HepG2 (cell line): ENCODE measurements around the gene PREP. TPM values are rescaled to one million over a fixed set of nuclear protein-coding genes. Genes with fewer than 3 reads are reported as not detected.

Experiments used
- AGO2 ChIP-seq: fragments of 200-400 bp; formaldehyde crosslinking; optimal IDR thresholded peaks from 2 replicates; pipeline ENCODE3; 2017; ENCODE audit warnings: mild to moderate bottlenecking, low read depth, low read length, moderate library complexity
- ATAD3A ChIP-seq: sonication (generic); formaldehyde crosslinking; IDR thresholded peaks from 2 replicates; pipeline ENCODE4 v1.4.0; 2020; ENCODE audit warnings: missing genetic modification reagents
- HNRNPUL1 ChIP-seq: fragments of 200-400 bp; formaldehyde crosslinking; IDR thresholded peaks from 2 replicates; pipeline ENCODE4 v1.6.1; 2017; ENCODE audit warnings: low read depth, mild to moderate bottlenecking, low read length, moderate library complexity
- IRF2 ChIP-seq: IDR thresholded peaks from 2 replicates; pipeline ENCODE4 v1.6.1; 2018; ENCODE audit warnings: missing genetic modification reagents, missing compliant biosample characterization
- JARID2 ChIP-seq: sonication (generic); formaldehyde crosslinking; IDR thresholded peaks from 2 replicates; pipeline ENCODE4 v1.8.1; 2023; ENCODE audit warnings: missing genetic modification reagents, inconsistent platforms; ENCODE audit not compliant: insufficient replicate concordance
- JUNB ChIP-seq: sonication (generic); formaldehyde crosslinking; IDR thresholded peaks from 2 replicates; pipeline ENCODE4 v1.8.0; 2022; ENCODE audit warnings: missing genetic modification reagents, mild to moderate bottlenecking, borderline replicate concordance
- KAT7 ChIP-seq: IDR thresholded peaks from 2 replicates; pipeline ENCODE4 v1.6.1; 2018; ENCODE audit warnings: borderline replicate concordance, missing compliant biosample characterization
- MEF2D ChIP-seq: sonication (generic); formaldehyde crosslinking; IDR thresholded peaks from 2 replicates; pipeline ENCODE4 v1.5.1; 2020; ENCODE audit warnings: mild to moderate bottlenecking, missing genetic modification reagents
- MEIS2 ChIP-seq: sonication (generic); formaldehyde crosslinking; IDR thresholded peaks from 2 replicates; pipeline ENCODE4 v1.9.0; 2021; ENCODE audit warnings: mild to moderate bottlenecking, missing genetic modification reagents
- NONO ChIP-seq, 2 experiments: fragments of 450-650 bp in 1 of 2; sonication (generic) in 1 of 2; formaldehyde crosslinking in 1 of 2; IDR thresholded peaks in 1 of 2; conservative IDR thresholded peaks in 1 of 2; 2 replicates each; pipeline versions ENCODE4 v1.6.1 to v1.8.0; 2017 to 2022; ENCODE audit warnings: mild to moderate bottlenecking in 1 of 2, missing genetic modification reagents in 1 of 2, moderate library complexity in 1 of 2
- RFX5 ChIP-seq: IDR thresholded peaks from 2 replicates; pipeline ENCODE4 v1.6.1; 2011; ENCODE audit warnings: low read depth, low read length, improper control_type of control experiment
- SOX13 ChIP-seq, 3 experiments: fragments of 450-650 bp in 1 of 3; sonication (generic) in 1 of 3; formaldehyde crosslinking in 1 of 3; IDR thresholded peaks in 2 of 3; conservative IDR thresholded peaks in 1 of 3; 2 replicates each; pipeline versions ENCODE4 v1.5.0 to v1.6.1; 2016 to 2020; ENCODE audit warnings: antibody characterized with exemption in 1 of 3, mild to moderate bottlenecking in 1 of 3, missing compliant biosample characterization in 1 of 3, missing genetic modification reagents in 1 of 3, moderate library complexity in 1 of 3
- TEF ChIP-seq: sonication (generic); formaldehyde crosslinking; IDR thresholded peaks from 2 replicates; pipeline ENCODE4 v1.5.0; 2020; ENCODE audit warnings: missing genetic modification reagents
- TSC22D2 ChIP-seq: sonication (generic); formaldehyde crosslinking; IDR thresholded peaks from 2 replicates; pipeline ENCODE4 v1.5.1; 2020; ENCODE audit warnings: missing genetic modification reagents, mild to moderate bottlenecking, borderline replicate concordance
- ZBTB8A ChIP-seq: sonication (generic); formaldehyde crosslinking; IDR thresholded peaks from 2 replicates; pipeline ENCODE4 v1.4.0; 2020; ENCODE audit warnings: mild to moderate bottlenecking, low read depth, missing genetic modification reagents, borderline replicate concordance
- ZNF180 ChIP-seq: sonication (generic); formaldehyde crosslinking; IDR thresholded peaks from 2 replicates; pipeline ENCODE4 v1.4.0; 2020; ENCODE audit warnings: low read depth, missing genetic modification reagents, borderline replicate concordance
- ZNF292 ChIP-seq: sonication (generic); formaldehyde crosslinking; IDR thresholded peaks from 2 replicates; pipeline ENCODE4 v1.8.1; 2022; ENCODE audit warnings: mild to moderate bottlenecking, low read depth, missing genetic modification reagents, borderline replicate concordance
- polyA plus RNA-seq, 8 experiments: library from polyadenylated mRNA; depleted of rRNA in 3 of 8; stranded (reverse) in 7 of 8; unstranded in 1 of 8; fragments of >200 nt; fragmentation: Illumina TruSeq in 4 of 8; extraction: Trizol in 4 of 8; gene quantifications; 2 replicates each; pipeline versions ENCODE4 v1.2.1 to v1.2.3, GENCODE V29; 2011 to 2016; ENCODE audit warnings: low read depth in 4 of 8, missing spikeins in 1 of 8, mixed read lengths in 1 of 8; ENCODE audit not compliant: insufficient read depth in 1 of 8
- total RNA-seq, 5 experiments: library from RNA; depleted of rRNA; stranded (reverse); fragments of >200 nt; fragmentation: Illumina TruSeq; extraction: Trizol; gene quantifications; 2 replicates each; pipeline ENCODE4 v1.2.3, GENCODE V29; 2016; ENCODE audit warnings: low read depth in 1 of 5
- TF ChIP-seq, protein P1 (sequence below): sonication (generic); formaldehyde crosslinking; IDR thresholded peaks from 2 replicates; pipeline ENCODE4 v1.8.0; 2022; ENCODE audit warnings: missing genetic modification reagents, mild to moderate bottlenecking, moderate library complexity, borderline replicate concordance
- TF ChIP-seq, protein P2 (sequence below): IDR thresholded peaks from 2 replicates; pipeline ENCODE4 v1.6.1; 2012; ENCODE audit warnings: low read depth, low read length, improper control_type of control experiment
- TF ChIP-seq, protein P3 (sequence below): IDR thresholded peaks from 2 replicates; pipeline ENCODE4 v1.6.1; 2016
- TF ChIP-seq, protein P4 (sequence below): sonication (generic); formaldehyde crosslinking; IDR thresholded peaks from 2 replicates; pipeline ENCODE4 v1.4.0; 2020; ENCODE audit warnings: missing genetic modification reagents

The PREP gene
- total and polyA plus RNA-seq, 2 of the 13 experiments (the other 11 are each of a cell fraction or from before 2014, with no cell fraction given): 12.6 to 15.9 TPM

- TF ChIP-seq, protein P1, sequence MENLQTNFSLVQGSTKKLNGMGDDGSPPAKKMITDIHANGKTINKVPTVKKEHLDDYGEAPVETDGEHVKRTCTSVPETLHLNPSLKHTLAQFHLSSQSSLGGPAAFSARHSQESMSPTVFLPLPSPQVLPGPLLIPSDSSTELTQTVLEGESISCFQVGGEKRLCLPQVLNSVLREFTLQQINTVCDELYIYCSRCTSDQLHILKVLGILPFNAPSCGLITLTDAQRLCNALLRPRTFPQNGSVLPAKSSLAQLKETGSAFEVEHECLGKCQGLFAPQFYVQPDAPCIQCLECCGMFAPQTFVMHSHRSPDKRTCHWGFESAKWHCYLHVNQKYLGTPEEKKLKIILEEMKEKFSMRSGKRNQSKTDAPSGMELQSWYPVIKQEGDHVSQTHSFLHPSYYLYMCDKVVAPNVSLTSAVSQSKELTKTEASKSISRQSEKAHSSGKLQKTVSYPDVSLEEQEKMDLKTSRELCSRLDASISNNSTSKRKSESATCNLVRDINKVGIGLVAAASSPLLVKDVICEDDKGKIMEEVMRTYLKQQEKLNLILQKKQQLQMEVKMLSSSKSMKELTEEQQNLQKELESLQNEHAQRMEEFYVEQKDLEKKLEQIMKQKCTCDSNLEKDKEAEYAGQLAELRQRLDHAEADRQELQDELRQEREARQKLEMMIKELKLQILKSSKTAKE (CRISPR knock-in tag): 0 out of 2 replicates have a peak, but pooled peaks have one; percentile 33
- TF ChIP-seq TEF (CRISPR knock-in tag): no peak
- TF ChIP-seq ATAD3A (CRISPR knock-in tag): no peak
- 0 out of 2 replicates have a peak, but pooled peaks have one; percentile 17 for TF ChIP-seq IRF2 (CRISPR knock-in tag)
- no peak for TF ChIP-seq MEF2D
- TF ChIP-seq SOX13 (IDR thresholded peaks at IDR 0.05): no peak
- TF ChIP-seq SOX13 (CRISPR knock-in tag; conservative IDR thresholded peaks at IDR 0.05 in 1 of 2, IDR thresholded peaks at IDR 0.05 in 1 of 2): no peak
- no peak for TF ChIP-seq HNRNPUL1
- TF ChIP-seq, protein P2, sequence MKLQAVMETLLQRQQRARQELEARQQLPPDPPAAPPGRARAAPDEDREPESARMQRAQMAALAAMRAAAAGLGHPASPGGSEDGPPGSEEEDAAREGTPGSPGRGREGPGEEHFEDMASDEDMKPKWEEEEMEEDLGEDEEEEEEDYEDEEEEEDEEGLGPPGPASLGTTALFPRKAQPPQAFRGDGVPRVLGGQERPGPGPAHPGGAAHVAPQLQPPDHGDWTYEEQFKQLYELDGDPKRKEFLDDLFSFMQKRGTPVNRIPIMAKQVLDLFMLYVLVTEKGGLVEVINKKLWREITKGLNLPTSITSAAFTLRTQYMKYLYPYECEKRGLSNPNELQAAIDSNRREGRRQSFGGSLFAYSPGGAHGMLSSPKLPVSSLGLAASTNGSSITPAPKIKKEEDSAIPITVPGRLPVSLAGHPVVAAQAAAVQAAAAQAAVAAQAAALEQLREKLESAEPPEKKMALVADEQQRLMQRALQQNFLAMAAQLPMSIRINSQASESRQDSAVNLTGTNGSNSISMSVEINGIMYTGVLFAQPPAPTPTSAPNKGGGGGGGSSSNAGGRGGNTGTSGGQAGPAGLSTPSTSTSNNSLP: no peak
- no peak for TF ChIP-seq TSC22D2 (CRISPR knock-in tag)
- peak; percentile 49 for TF ChIP-seq AGO2
- peak; percentile 58; the same call in 1 of the 2 replicates for TF ChIP-seq KAT7
- 0 out of 2 replicates have a peak, but pooled peaks have one; percentile 9 for TF ChIP-seq MEIS2 (CRISPR knock-in tag)
- TF ChIP-seq NONO (IDR thresholded peaks at IDR 0.05): no peak
- TF ChIP-seq NONO (CRISPR knock-in tag; conservative IDR thresholded peaks at IDR 0.05): 0 out of 2 replicates have a peak, but pooled peaks have one; percentile 31
- no peak for TF ChIP-seq RFX5
- no peak for TF ChIP-seq JARID2 (CRISPR knock-in tag)
- no peak for TF ChIP-seq ZBTB8A (CRISPR knock-in tag)
- TF ChIP-seq, protein P3, sequence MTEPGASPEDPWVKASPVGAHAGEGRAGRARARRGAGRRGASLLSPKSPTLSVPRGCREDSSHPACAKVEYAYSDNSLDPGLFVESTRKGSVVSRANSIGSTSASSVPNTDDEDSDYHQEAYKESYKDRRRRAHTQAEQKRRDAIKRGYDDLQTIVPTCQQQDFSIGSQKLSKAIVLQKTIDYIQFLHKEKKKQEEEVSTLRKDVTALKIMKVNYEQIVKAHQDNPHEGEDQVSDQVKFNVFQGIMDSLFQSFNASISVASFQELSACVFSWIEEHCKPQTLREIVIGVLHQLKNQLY (CRISPR knock-in tag): no peak
- no peak for TF ChIP-seq JUNB (CRISPR knock-in tag)
- TF ChIP-seq ZNF292: peak; percentile 5; the same call in 1 of the 2 replicates
- TF ChIP-seq ZNF180 (CRISPR knock-in tag): 0 out of 2 replicates have a peak, but pooled peaks have one; percentile 45
- TF ChIP-seq, protein P4, sequence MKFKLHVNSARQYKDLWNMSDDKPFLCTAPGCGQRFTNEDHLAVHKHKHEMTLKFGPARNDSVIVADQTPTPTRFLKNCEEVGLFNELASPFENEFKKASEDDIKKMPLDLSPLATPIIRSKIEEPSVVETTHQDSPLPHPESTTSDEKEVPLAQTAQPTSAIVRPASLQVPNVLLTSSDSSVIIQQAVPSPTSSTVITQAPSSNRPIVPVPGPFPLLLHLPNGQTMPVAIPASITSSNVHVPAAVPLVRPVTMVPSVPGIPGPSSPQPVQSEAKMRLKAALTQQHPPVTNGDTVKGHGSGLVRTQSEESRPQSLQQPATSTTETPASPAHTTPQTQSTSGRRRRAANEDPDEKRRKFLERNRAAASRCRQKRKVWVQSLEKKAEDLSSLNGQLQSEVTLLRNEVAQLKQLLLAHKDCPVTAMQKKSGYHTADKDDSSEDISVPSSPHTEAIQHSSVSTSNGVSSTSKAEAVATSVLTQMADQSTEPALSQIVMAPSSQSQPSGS (CRISPR knock-in tag): peak; percentile 43; the same call in 1 of the 2 replicates
These were observed 568 bp downstream of the PREP start (continued) for GRCh38 chr6:105402090-105402938.
